Activated CD4-positive, alpha-beta T cell treated with anti-CD3 and anti-CD28 coated beads, Interleukin-2, amount 50 U/mL, for 16 hours (primary cell): ENCODE results near the gene ATP6V0E1.
A peak's percentile ranks its signal among the peaks of the same experiment; 100 is the strongest.
"Not testable (repeated sequence)": the region's sequence is repeated elsewhere in the genome, so short reads cannot be mapped to it uniquely, and the experiment has no call there.

Source experiments
- DNase-seq: peaks from one replicate; pipeline ENCODE4 v3.0.0-alpha.2; 2020

ATP6V0E1 gene

GRCh38 chr5:173010021-173010420, 26.4 kb downstream of the ATP6V0E1 start:
- no peak for DNase-seq

GRCh38 chr5:173010547-173011464, 27.2 kb downstream of the ATP6V0E1 start:
- DNase-seq: no peak

- DNase-seq: no peak
Measured at GRCh38 chr5:173011566-173011965, 28.0 kb downstream of the ATP6V0E1 start.

- DNase-seq: no peak
Measured at GRCh38 chr5:173012882-173013281, 29.3 kb downstream of the ATP6V0E1 start.

GRCh38 chr5:173014671-173015070, 31.1 kb downstream of the ATP6V0E1 start:
- no peak for DNase-seq

DNA sequence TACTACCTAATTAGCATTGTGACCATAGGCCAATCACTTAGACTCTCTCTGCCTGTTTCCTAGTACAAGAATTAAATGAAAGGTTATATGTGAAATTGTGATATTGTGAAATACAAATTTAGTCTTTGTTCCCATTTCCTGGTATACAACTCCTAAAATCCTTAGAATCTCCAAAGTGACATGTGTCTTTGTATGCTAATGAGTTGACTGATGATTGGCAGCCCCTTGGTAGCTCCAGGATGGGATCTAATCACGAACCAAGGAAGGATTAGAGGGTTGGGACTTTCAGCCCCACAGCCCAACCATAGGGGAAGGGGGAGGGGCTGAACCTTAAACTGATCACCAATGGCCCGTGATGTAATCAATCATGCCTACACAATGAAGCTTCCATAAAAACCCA, 31.6 kb downstream of the ATP6V0E1 start:
- no peak for DNase-seq

DNA sequence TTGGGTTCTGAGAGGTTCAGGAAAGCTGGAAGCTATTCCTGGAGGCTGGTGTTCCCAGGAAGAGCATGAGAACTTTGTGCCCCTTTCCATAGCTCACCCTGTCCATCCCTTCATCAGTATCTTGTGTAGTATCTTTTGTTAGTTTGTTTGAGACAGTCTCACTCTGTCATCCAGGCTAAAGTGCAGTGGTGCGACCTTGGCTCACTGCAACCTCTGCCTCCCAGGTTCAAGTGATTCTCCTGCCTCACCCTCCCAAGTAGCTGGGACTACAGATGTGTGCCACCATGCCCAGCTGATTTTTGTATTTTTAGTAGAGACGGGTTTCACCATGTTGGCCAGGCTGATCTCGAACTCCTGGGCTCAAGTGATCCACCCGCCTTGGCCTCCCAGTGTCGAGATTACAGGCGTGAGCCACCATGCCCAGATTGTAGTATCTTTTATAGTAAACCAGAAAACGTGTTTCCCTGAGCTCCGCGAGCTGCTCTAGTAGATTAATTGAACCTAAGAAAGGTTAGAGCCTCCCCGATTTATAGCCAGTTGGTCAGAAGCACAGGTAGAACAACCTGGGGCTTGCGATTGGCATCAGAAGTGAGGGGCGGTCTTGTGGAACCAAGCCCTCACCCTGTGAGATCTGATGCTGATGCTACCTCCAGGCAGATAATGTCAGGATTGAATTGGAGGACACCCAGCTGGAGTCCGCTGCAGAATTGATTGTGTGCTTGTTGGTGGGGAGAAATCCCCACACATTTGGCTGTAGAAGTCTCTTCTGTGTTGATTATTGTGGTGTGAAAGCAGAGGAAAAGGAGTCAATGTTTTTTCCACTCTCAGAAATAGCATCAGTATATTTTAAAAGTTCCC, 32.3 kb downstream of the ATP6V0E1 start:
- no peak for DNase-seq

- DNase-seq: no peak
Measured at GRCh38 chr5:173016598-173017046, 33.1 kb downstream of the ATP6V0E1 start.

- DNase-seq: not testable (repeated sequence)
Measured at GRCh38 chr5:173017087-173017486, 33.5 kb downstream of the ATP6V0E1 start.

- DNase-seq: no peak
Measured at GRCh38 chr5:173018358-173018757, 34.8 kb downstream of the ATP6V0E1 start.

GRCh38 chr5:173020154-173020581, 36.6 kb downstream of the ATP6V0E1 start:
- no peak for DNase-seq

- no peak for DNase-seq
Measured at GRCh38 chr5:173020643-173021042, 37.1 kb downstream of the ATP6V0E1 start.

- no peak for DNase-seq
Measured at GRCh38 chr5:173025651-173026050, 42.1 kb downstream of the ATP6V0E1 start.

- DNase-seq: no peak
Measured at GRCh38 chr5:173027905-173028304, 44.3 kb downstream of the ATP6V0E1 start.

GRCh38 chr5:173028811-173029327, 45.3 kb downstream of the ATP6V0E1 start:
- no peak for DNase-seq

DNA sequence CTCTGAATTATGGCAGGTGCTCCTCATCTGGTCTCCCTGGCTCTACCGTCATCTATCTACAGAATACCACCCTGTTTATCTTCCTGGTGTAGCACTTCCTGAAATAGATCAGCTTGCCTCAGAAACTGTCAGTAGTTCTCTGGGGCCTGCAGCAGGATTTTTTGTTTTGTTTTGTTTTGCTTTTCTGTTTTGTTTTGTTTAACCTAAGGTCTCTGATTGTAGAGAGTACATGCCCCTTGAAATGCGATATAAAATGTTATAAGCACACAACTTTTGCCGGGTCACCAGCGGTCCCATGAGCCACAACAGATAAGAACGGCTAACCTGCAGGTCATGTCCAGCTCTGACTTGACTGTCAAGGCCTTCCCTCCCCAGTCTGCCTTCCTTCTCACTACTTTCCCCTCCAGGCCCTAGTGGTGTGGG, 45.9 kb downstream of the ATP6V0E1 start:
- no peak for DNase-seq

DNA sequence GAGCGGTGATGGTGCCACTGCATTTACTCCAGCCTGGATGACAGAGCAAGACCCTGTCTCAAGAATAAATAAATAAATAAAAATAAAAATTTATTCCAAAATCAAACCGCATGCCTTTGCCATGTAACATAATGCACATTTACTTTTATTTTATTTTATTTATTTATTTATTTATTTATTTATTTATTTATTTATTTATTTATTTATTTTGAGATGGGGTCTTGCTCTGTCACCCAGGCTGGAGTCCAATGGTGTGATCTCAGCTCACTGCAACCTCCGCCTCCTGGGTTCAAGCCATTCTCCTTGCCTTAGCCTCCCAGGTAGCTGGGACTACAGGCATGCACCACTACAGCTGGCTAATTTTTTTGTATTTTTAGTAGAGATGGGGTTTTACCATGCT, 48.5 kb downstream of the ATP6V0E1 start:
- DNase-seq: not testable (repeated sequence)

GRCh38 chr5:173032730-173033129, 49.2 kb downstream of the ATP6V0E1 start:
- DNase-seq: no peak

GRCh38 chr5:173033923-173034322, 50.4 kb downstream of the ATP6V0E1 start:
- DNase-seq: no peak

GRCh38 chr5:173035904-173036707, 52.5 kb downstream of the ATP6V0E1 start:
- DNase-seq: peak; percentile 56

- no peak for DNase-seq
Measured at GRCh38 chr5:173039188-173039587, 55.6 kb downstream of the ATP6V0E1 start.

- no peak for DNase-seq
Measured at GRCh38 chr5:173039964-173040363, 56.4 kb downstream of the ATP6V0E1 start.
